Skin epidermis (tissue), 12 donors: Measurements from ENCODE around the gene C1orf122.
"Not testable (repeated sequence)": the region's sequence is repeated elsewhere in the genome, so short reads cannot be mapped to it uniquely, and the experiment has no call there.

Experiments used
- H3K27ac ChIP-seq, 21 experiments: fragments of 200-600 bp; sonication (generic) in 11 of 21; one replicate each; pipeline ENCODE4 v1.5.0; 2020; ENCODE audit warnings: mild to moderate bottlenecking in 3 of 21, inconsistent platforms in 2 of 21, moderate library complexity in 2 of 21
- H3K4me3 ChIP-seq, 7 experiments: fragments of 200-600 bp; sonication (generic) in 2 of 7; one replicate each; pipeline ENCODE4 v1.5.0; 2020; ENCODE audit warnings: inconsistent platforms in 2 of 7, mild to moderate bottlenecking in 2 of 7, moderate library complexity in 1 of 7

C1orf122 gene

DNA sequence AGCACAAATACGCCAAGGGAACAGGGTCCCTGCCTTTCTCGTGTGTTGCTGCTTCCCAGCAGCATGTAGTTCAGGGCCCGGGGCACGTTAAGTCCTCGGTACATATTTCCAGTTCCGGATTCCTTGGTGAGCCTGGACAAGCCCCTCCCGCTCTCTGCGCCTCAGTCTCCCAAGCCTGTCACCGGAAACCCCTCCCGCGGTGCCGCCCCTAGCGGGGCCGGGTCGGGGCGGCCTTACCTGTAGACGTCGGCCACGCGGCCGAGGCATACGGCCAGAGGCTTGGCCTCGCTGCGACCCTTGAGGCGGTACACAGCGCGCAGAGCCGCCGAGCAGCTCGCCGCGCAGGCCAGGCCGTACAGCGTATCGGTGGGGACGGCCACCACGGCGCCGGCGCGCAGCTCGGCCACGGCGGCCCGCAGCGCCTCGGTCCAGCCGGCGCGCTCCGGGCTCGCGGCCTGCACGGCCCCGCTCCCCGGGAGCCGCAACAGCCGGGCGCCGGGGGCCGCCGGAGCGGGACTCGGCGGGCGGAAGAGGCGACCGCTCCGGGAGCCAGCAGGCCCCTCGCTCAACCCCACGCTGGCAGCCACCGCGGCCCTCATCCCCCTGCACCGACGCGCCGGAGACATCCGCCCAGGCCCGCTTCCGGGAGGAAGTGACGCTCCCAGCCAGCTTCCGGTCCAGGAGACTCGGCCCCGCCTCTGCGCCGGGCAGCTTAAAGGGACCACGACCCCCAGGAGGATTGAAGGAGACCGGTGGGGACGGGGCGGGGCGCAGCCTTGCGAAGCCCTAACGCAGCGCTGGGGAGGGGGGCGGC is at the start of gene C1orf122, which contains the start of gene YRDC:
C1orf122 (plus strand) TSS at position 236 of the 814 bp plus-strand sequence. CDS start 615 bp downstream, outside the sequence.
YRDC (minus strand) TSS at position 654 of the 814 bp plus-strand sequence; CDS start at position 626, 28 bp downstream.
- Histone ChIP-seq H3K27ac (peak within 1 kb of the TSS; percentile 66 to 97 (median 95)), H3K4me3 (peak within 1 kb of the TSS; percentile 55 to 89 (median 70))

DNA sequence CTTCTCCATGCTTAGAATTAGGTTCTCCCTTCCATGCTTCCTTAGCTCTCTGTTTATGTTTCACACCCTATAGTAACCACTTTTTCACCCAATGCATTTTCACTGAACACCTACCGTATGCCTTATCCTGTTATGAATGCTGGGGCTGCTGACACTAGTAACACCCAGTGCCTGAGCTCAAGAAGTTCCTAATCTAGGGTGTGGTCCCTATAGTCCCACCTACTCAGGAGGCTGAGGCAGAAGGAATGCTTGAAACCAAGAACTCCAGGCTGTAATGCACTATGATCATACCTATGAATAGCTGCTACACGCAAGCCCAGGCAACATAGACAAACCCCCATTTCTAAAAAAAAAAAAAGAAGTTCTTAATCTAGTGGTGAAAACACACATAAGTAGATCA is 48.1 kb upstream of the C1orf122 start:
- no peak overlapping the region for H3K4me3 ChIP-seq
- H3K27ac ChIP-seq = no peak overlapping the region

DNA sequence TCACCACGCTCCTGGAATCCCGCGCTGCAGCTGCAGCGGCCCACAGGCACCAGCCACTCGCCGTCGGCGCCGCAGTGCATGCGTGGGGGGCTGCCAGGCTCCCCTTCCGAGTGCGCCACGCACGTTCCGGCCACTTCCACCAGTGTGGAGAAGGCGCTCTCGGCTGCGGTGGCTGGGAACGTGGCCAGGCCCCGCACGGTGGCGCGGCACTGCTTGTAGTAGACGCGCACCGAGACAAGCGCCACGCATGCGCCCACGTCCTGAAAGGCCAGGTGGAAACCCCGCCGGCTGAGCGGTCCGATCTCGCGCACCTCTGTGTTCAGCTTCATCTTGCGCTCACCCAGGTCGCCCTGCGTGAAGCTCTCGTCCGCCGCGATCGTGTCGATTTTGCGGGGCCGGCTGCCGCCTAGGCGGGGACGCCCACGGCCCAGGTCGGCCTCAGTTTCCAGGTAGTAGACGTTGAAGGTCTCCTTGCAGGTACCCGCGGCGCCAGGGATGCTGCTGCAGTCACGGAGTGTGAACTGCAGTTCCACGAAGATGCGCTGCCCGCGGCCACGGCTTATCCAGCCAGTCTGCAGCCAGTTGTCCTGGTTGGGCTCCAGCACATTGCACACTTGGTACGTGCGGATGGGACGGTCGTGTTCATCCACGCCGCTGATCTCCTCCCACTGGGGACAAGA is 46.0 kb upstream of the C1orf122 start:
- Histone ChIP-seq H3K4me3 (no peak overlapping the region), H3K27ac (no peak overlapping the region)

DNA sequence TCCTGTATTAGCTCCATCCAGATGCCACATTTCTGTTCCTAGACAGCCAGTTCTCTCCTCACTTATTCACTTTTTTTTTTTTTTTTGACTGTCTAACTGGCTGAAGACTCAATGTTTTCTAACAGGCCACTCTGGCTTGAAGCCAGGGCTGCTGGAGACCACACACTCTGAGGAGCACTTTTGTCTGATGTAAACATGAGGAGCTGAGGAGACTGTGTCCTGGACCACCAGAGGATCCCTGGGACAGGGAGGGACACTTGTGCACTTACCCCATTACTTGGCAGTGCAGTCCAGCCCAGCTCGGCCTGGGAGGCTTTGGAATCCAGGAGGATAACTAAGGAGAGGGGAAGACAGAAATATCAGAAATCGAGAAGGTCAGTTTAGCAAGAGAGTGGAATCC is 45.1 kb upstream of the C1orf122 start:
- Histone ChIP-seq H3K27ac (no peak overlapping the region), H3K4me3 (no peak overlapping the region)

DNA sequence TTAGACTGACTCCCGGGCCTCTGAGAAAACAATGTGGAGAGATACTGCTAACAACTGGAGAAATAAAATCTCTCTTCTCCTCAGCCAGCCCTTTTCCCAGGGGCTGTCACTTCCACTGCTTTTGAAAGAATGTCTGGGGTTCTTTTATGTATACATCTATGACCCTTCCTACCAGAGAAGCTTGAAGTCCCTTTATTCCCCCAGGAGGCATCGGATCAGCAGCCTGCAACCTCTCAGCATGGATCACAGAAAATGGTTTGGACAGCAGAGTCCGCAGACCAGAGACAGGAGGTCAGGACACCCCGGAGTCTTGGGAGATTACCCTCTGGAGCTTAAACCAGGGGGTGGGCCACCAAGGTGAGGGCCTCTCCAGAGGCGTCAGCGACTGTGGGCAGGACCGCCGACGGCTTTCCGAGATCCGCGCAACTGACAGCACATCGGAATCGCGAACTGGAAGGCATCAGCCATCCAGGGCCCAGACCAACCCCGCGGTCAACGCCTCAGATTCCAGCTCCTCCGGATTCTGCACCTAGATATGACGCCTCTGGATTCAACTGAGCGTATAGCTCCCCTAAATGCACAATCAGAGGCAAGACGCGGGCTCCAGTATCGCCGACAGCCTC is 43.7 kb upstream of the C1orf122 start:
- Histone ChIP-seq H3K4me3 (no peak overlapping the region), H3K27ac (no peak overlapping the region)

DNA sequence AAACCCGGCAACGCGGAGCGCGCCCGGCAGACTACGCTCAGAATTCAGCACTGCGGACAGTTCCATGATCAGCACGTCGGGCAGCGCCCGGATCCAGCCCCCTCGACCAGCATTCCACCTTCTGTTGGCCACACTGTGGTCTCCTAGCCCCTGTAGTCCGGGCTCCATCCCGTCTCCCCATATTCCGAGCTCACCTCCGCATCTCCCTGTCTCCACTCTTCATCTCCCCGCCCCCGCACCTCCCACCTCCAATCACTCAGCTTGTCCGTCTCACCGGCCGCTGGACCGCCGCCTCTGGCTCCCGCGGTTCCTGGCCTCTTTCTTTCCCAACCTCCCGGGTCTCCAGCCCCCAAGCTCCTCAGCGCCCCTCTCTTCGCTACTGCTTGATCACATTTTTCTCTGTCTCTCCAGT is 43.2 kb upstream of the C1orf122 start:
- Histone ChIP-seq H3K27ac (no peak overlapping the region), H3K4me3 (no peak overlapping the region)

DNA sequence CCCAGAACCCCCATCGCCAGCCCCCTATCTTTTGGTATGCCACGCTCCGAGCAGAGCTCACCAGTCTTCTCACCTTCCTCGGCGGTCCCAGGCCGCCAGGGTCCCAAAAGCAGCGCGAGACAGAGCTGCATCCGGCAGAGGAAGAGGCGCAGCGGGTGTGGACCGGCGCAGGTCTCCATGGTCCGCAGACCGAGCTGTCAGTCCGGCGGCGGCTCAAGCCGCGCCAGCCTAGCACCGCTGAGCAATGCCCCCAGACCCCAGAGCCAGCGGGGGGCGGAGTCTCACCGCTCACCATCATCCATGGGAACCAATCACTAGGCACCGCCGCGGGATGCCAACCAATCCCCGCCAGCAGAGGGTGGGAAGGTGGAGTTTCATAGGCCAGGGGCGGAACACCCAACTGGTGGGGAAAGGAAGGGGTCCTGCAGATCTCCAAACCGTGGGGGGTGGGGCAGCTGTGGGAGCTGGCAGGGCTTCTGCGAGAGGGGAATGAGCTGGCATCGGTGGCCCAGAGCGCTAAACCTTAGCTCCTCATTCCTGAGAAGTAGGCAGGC is 42.6 kb upstream of the C1orf122 start, which contains the start of gene EPHA10:
EPHA10 (minus strand) TSS at position 233 of the 554 bp plus-strand sequence; CDS start at position 179, 54 bp downstream.
- Histone ChIP-seq H3K4me3 (no peak within 1 kb of the TSS), H3K27ac (no peak within 1 kb of the TSS)

DNA sequence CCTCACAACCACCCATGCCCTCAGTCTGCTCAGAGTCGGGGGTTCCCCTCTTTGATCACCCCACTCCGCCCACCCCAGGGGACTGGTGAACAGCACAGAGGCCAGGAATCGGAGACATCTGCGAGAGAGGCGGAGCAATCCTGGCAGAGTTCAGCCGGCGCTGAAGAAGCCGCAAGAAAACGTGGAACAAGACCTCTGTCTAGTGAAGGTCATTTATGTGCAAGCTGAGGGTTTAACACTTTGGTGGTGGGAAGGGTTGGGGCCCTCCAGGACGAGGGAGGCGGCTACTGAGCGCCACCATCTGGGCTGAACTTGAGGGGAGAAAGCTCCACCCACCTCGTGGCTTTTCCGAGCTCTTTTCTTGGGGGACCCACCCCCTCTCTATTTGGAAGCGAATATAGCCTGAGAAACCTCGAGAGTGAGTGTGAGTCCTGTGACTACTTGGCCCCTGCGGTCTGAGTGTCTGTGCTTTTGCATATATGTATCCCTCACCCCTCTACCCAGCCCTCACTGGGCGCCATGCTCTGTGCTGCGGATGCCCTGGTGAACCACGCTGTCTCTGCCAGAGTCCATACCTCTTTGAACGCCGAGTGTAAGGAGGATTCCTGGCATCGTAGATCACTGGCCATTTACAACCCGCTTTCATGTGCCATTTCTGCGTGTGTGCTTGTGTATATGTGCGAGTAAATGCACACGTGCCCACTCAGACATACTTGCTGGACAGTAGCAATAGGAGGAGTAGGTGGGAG is 41.5 kb upstream of the C1orf122 start:
- Histone ChIP-seq H3K27ac (no peak overlapping the region), H3K4me3 (no peak overlapping the region)

DNA sequence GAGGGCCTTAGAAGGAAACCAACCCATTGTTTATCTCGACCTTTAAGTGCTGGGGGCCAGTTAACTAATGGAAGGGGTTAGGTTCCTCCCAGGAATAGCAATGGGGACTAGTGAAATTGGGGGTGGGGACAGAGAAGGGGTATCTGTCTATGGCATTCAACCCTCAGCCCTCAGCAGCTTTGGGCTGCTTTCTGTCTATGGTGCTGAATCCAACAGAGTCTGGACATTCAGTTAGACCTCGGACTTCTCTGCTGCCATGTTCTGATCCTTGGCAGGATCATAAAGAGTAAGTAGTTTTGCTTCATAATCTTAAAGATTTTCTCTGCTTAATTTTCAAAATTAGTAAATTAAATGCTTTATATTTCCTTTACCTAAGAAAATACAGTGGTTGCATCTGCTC is 40.1 kb upstream of the C1orf122 start:
- Histone ChIP-seq H3K27ac (no peak overlapping the region), H3K4me3 (no peak overlapping the region)

DNA sequence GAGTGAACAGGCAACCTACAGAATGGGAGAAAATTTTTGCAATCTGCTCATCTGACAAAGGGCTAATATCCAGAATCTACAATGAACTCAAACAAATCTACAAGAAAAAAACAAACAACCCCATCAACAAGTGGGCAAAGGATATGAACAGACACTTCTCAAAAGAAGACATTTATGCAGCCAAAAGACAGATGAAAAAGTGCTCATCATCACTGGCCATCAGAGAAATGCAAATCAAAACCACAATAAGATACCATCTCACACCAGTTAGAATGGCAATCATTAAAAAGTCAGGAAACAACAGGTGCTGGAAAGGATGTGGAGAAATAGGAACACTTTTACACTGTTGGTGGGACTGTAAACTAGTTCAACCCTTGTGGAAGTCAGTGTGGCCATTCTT is 36.1 kb upstream of the C1orf122 start:
- H3K4me3 ChIP-seq, H3K27ac ChIP-seq: not testable (repeated sequence)

DNA sequence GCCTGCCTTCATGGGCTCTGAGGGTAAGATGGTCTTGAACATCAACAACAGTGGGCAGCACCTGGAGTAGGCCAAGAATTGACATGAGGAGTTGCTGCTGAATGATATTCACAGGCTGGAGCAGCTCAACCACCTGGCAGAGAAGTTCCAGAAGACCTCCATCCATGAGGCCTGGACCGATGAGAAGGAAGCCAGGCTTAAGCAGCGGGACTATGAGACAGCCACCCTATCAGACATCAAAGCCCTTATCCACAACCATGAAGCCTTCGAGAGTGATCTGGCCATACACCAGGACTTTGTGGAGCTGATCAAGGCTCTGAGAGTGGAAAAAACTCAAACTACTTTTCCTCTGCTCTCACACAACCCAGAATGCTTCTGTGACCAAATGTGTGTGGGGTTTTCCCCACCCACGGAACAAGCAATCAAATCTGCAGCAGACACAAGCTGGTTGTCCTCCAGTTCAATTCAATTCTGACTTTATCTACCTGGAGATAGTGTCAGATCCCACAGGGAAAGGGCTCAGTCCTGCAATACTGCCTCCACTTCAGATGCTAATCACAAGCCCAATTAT is 30.6 kb upstream of the C1orf122 start:
- no peak overlapping the region for H3K4me3 ChIP-seq
- H3K27ac ChIP-seq = no peak overlapping the region

DNA sequence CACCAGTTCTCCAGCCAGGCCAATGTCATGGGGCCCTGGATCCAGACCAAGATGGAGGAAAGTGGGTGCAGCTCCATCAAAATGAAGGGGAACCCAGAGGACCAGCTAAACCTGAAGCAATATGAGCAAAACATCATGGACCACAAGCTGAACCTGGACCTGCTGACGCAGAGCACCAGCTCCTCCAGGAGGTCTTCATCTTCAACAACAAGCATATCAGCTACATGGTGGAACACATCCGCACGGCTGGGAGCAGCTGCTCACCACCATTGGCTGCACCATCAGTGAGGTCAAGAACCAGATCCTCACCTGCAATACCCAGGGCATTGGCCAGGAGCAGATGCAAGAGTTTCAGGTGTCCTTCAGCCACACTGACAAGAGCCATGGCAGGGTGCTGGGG is 28.9 kb upstream of the C1orf122 start:
- Histone ChIP-seq H3K27ac (no peak overlapping the region), H3K4me3 (no peak overlapping the region)

DNA sequence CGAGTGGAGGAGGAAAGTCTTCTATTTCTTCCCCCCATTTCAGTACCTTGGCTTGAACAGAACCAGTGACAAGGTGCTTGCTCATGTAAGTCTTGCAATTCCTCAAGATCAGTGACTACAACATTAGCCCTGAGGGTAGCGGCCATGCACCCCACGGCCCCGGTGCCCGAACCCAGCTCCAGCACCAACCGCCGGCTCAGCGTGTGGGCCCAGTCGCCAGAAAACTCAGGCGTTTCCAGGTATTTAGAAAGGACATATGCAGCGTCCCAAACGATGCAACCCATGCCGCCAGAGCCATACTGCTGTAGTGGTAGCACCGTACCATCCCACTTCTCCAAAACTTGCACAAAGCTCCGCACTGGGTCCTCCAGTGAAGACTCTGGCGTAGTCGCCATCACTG is 25.1 kb upstream of the C1orf122 start:
- H3K27ac ChIP-seq = no peak overlapping the region

DNA sequence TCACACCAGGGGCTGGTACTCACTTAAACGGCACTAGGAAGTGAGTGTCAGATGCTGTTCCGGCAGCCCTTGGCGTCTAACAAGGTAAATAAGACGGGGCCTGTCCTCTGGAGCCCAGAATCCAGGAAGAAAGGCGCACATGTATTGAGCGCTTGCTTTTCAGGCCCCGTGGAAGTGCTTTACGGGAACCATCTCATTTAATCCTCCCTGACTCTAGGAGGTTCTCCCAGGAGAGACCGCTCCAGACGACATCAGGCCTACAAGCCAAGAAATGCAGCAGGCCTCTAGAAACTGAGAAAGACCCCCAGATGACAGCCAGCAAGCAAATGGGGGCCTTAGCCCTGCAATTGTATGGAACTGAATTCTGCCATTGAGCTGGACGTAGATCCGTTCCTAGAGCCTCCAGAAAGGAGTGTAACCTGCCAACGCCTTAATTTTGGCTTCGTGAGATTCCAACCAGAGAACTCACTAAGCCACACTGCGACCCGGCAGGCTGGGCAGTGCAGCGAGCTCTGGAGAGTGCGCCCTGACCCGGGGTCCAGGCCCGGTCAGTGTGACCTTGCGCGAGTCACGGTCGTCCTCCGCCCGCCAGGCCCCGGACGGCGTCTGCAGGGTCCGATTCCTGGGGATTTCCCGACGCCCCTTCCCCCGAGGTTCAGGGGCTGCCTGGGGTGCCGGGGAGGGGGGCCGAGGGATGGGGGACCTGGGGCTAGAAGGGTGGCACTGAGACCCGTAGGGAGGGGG is 14.5 kb upstream of the C1orf122 start:
- Histone ChIP-seq H3K27ac (peak overlapping the region in 2 of 21 experiments; percentile 3 to 15), H3K4me3 (peak overlapping the region; percentile 37 to 59 (median 43))

More for the DNA sequence above, 25.1 kb upstream of the C1orf122 start:
- no peak overlapping the region for H3K4me3 ChIP-seq

DNA sequence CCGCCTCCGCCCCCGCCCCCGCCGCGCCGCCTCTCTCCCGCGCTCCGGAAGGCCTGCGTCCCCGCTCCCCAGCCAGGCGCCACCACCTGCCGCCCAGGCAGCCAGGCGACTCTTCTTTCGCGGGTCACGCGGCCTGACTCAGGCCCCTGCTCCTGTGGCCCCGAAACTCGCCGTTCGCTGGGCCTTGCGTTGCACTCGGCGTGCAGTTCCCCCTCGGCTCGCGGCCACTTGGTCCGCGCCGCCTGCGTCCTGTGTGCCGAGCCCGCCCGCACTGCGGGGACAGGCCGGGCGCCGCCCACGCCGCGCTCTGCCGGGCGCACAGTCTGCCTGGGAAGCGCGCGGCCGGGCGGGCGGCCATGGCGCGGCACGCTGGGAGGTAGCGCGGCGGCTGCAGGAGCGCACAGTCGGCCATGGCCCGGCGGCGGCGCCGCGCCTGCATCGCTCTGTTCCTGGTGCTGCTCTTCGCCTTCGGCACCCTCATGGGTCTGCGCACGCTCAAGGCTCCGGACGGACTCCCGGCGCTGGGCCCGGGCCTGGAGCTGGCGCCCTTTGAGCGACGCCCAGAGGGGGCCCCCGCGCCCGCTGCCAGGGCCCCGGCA is 13.7 kb upstream of the C1orf122 start, which contains the start of gene MANEAL:
MANEAL (plus strand) TSS at position 75 of the 599 bp plus-strand sequence; CDS start at position 411, 336 bp downstream.
- H3K27ac ChIP-seq = peak within 1 kb of the TSS in 3 of 21 experiments; percentile 3 to 35 (median 15)
- peak within 1 kb of the TSS; percentile 37 to 59 (median 43) for H3K4me3 ChIP-seq

DNA sequence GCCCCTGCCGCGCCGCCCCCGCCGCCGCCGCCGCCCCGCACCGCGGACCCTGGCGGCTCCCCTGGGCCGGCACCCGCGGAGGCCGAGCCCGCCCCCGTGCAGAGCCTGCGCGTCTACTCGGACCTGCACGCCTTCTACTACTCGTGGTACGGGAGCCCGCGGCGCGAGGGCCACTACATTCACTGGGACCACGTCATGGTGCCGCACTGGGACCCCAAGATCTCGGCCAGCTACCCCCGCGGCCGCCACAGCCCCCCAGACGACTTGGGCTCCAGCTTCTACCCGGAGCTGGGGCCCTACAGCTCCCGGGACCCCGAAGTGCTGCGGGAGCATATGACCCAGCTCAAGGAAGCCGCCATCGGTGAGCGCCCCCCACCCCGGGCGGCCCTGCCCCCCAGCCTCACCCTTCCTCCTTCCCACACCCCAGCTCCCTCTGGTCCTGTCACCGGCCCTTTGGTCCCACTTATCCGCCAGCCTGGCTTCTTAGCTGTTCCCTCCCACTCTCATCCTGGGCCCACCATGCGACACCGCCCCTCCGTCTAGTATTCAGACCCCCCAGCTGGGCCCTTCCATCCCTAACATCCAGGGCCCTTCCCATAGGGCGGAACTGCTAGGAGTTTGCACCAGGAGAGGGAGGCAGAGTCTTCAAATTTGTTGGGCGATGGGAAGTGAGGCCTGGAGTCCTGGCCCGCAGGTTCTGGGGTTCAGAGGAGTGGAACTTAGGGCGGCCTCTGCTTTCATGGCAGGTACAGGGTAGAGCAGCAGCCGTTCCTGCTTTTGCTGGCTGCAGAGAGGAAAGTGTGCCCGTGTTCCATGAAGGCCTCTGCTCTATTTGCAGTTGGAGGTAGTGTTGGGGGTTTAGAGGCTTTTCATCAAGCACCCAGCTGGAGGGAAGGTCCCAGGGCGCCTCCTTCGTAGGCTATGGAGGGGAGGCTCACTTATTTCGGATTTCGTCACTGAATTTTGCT is 12.9 kb upstream of the C1orf122 start:
- Histone ChIP-seq H3K4me3 (peak overlapping the region; percentile 37 to 59 (median 43)), H3K27ac (no peak overlapping the region)
